ENCODE measurements around the gene TERT. TPM values are rescaled to one million over a fixed set of nuclear protein-coding genes. Genes with fewer than 3 reads are reported as not detected.

Gene TERT
- polyA plus RNA-seq, 2 of the 4 experiments (the other 2 are of a cell fraction), result 1.1 to 4.0 TPM

DNA sequence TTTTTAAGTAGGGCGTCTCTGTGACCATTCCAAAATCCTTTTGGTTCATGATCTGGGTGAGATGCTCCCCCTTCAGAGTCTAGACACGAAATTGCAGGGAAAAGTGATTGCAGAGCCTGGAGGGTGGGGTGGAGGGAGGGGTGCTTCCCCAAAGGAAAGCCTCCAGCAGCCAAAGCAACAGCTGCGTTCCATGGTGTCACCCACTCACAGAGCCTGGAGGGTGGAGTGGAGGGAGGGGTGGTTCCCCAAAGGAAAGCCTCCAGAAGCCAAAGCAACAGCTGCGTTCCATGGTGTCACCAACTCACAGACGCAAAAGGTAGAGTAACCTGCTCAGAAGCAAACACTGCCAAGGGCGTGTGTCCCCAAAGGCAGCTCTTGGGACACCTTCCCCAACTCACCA, 47.1 kb downstream of the TERT start:
- H3K4me2 ChIP-seq, result no peak overlapping the region
- ATAC-seq (no peak), FAIRE-seq (no peak), DNase-seq (ENCODE audit: low read depth in 1 of 2, low spot score in 1 of 2) (no peak)
- H3K4me1 ChIP-seq, result no peaks in the 10 kb centered on the region
- WGBS (ENCODE audit: missing lambda C conversion rate), result 43% methylated on average over 5 of the region's 6 CpGs
- no peak overlapping the region for H3K4me3 ChIP-seq
- H3K27ac ChIP-seq, result no peak overlapping the region
- CTCF ChIA-PET, result interaction anchor here (0.6 to 1.4 kb wide), 2 partner anchors 73 to 80 kb away, joined by 3 to 4 read pairs; no protein-coding TSS in a partner anchor
- H3K9me3 ChIP-seq, result no peaks in the 10 kb centered on the region
- no peak for TF ChIP-seq GATA3 (IDR thresholded peaks at IDR 0.05; ENCODE audit: borderline replicate concordance)
- POLR2A ChIA-PET, result no interaction called here

DNA sequence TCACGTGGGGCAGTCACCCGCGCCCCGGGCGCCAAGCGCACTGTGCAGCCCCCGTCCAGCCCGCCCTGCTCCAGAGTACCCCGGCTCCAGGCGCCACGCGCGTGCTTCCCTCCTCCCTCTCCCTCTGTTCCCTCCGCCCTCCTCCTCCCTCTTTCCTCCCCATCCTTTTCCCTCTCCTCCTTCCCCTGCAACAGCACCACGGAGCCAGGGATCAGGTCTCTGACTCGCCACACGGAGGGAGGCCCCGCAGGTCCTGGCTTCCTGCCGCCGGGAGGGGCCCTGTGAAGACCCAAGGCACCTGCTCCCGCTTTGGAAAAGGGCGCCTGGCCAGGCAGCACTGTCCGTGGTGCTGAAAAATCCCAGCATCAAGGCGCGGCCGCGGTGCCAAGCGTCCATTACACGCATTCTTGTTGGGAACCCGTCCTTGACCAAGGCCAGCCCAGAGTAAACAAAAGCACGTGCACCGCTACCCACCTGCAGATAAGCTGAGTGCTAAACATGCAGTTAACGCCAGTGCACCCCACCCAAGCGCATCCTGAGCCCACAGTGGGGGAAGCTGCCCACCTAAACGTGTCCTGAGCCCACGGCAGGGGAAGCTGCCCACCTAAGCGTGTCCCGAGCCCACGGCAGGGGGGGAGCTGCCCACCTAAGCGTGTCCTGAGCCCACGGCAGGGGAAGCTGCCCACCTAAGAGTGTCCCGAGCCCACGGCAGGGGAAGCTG, 48.0 kb downstream of the TERT start:
- Histone ChIP-seq H3K9me3 (no peaks in the 10 kb centered on the region), H3K4me2 (no peak overlapping the region), H3K4me3 (no peak overlapping the region), H3K4me1 (no peaks in the 10 kb centered on the region), H3K27ac (no peak overlapping the region)
- POLR2A ChIA-PET, result no interaction called here
- DNase-seq (ENCODE audit: low read depth in 1 of 2, low spot score in 1 of 2) (peak; percentile 26 to 49), ATAC-seq (peak; percentile 25 to 38; a peak in 4 of 6 replicates), FAIRE-seq (no peak)
- 16% methylated on average over 33 of the region's 43 CpGs for WGBS (ENCODE audit: missing lambda C conversion rate)
- TF ChIP-seq FOSB (CRISPR knock-in tag; IDR thresholded peaks at IDR 0.05) (no peak), ESRRA (IDR thresholded peaks at IDR 0.05; ENCODE audit: borderline replicate concordance, low read length) (no peak), PHF8 (IDR thresholded peaks at IDR 0.05; ENCODE audit: borderline replicate concordance, low read depth) (no peak), ZFP36 (IDR thresholded peaks at IDR 0.05; ENCODE audit: borderline replicate concordance, partially characterized antibody) (no peak), JUNB (IDR thresholded peaks at IDR 0.05) (no peak), CBX8 (IDR thresholded peaks at IDR 0.05) (no peak), HEYL (CRISPR knock-in tag; IDR thresholded peaks at IDR 0.05) (no peak), EHMT2 (IDR thresholded peaks at IDR 0.05; ENCODE audit: low read depth) (no peak; the same call in 1 of the 2 replicates), NR3C1 (IDR thresholded peaks at IDR 0.05) (no peak), MYC (IDR thresholded peaks at IDR 0.05; ENCODE audit: borderline replicate concordance, low read length) (no peak), TFCP2L1 (CRISPR knock-in tag; IDR thresholded peaks at IDR 0.05) (no peak), HOXB5 (CRISPR knock-in tag; IDR thresholded peaks at IDR 0.05) (0 out of 2 replicates have a peak, but pooled peaks have one; percentile 25), RAD21 (conservative IDR thresholded peaks at IDR 0.05 in 1 of 2, IDR thresholded peaks at IDR 0.05 in 1 of 2) (no peak), RARB (CRISPR knock-in tag; IDR thresholded peaks at IDR 0.05) (no peak)
- TF ChIP-seq, protein P1, sequence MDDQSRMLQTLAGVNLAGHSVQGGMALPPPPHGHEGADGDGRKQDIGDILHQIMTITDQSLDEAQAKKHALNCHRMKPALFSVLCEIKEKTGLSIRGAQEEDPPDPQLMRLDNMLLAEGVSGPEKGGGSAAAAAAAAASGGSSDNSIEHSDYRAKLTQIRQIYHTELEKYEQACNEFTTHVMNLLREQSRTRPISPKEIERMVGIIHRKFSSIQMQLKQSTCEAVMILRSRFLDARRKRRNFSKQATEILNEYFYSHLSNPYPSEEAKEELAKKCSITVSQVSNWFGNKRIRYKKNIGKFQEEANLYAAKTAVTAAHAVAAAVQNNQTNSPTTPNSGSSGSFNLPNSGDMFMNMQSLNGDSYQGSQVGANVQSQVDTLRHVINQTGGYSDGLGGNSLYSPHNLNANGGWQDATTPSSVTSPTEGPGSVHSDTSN (IDR thresholded peaks at IDR 0.05), result no peak
- TF ChIP-seq, protein P2, sequence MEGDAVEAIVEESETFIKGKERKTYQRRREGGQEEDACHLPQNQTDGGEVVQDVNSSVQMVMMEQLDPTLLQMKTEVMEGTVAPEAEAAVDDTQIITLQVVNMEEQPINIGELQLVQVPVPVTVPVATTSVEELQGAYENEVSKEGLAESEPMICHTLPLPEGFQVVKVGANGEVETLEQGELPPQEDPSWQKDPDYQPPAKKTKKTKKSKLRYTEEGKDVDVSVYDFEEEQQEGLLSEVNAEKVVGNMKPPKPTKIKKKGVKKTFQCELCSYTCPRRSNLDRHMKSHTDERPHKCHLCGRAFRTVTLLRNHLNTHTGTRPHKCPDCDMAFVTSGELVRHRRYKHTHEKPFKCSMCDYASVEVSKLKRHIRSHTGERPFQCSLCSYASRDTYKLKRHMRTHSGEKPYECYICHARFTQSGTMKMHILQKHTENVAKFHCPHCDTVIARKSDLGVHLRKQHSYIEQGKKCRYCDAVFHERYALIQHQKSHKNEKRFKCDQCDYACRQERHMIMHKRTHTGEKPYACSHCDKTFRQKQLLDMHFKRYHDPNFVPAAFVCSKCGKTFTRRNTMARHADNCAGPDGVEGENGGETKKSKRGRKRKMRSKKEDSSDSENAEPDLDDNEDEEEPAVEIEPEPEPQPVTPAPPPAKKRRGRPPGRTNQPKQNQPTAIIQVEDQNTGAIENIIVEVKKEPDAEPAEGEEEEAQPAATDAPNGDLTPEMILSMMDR (IDR thresholded peaks at IDR 0.05), result no peak
- TF ChIP-seq, protein P3, sequence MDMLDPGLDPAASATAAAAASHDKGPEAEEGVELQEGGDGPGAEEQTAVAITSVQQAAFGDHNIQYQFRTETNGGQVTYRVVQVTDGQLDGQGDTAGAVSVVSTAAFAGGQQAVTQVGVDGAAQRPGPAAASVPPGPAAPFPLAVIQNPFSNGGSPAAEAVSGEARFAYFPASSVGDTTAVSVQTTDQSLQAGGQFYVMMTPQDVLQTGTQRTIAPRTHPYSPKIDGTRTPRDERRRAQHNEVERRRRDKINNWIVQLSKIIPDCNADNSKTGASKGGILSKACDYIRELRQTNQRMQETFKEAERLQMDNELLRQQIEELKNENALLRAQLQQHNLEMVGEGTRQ (IDR thresholded peaks at IDR 0.05), result no peak
- TF ChIP-seq, protein P4, sequence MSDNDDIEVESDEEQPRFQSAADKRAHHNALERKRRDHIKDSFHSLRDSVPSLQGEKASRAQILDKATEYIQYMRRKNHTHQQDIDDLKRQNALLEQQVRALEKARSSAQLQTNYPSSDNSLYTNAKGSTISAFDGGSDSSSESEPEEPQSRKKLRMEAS (IDR thresholded peaks at IDR 0.05), result peak; percentile 26; the same call in 1 of the 2 replicates
- TF ChIP-seq, protein P5, sequence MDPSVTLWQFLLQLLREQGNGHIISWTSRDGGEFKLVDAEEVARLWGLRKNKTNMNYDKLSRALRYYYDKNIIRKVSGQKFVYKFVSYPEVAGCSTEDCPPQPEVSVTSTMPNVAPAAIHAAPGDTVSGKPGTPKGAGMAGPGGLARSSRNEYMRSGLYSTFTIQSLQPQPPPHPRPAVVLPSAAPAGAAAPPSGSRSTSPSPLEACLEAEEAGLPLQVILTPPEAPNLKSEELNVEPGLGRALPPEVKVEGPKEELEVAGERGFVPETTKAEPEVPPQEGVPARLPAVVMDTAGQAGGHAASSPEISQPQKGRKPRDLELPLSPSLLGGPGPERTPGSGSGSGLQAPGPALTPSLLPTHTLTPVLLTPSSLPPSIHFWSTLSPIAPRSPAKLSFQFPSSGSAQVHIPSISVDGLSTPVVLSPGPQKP (IDR thresholded peaks at IDR 0.05; ENCODE audit: low read depth, low read length), result no peak
- TF ChIP-seq, protein P6, sequence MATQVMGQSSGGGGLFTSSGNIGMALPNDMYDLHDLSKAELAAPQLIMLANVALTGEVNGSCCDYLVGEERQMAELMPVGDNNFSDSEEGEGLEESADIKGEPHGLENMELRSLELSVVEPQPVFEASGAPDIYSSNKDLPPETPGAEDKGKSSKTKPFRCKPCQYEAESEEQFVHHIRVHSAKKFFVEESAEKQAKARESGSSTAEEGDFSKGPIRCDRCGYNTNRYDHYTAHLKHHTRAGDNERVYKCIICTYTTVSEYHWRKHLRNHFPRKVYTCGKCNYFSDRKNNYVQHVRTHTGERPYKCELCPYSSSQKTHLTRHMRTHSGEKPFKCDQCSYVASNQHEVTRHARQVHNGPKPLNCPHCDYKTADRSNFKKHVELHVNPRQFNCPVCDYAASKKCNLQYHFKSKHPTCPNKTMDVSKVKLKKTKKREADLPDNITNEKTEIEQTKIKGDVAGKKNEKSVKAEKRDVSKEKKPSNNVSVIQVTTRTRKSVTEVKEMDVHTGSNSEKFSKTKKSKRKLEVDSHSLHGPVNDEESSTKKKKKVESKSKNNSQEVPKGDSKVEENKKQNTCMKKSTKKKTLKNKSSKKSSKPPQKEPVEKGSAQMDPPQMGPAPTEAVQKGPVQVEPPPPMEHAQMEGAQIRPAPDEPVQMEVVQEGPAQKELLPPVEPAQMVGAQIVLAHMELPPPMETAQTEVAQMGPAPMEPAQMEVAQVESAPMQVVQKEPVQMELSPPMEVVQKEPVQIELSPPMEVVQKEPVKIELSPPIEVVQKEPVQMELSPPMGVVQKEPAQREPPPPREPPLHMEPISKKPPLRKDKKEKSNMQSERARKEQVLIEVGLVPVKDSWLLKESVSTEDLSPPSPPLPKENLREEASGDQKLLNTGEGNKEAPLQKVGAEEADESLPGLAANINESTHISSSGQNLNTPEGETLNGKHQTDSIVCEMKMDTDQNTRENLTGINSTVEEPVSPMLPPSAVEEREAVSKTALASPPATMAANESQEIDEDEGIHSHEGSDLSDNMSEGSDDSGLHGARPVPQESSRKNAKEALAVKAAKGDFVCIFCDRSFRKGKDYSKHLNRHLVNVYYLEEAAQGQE (IDR thresholded peaks at IDR 0.05), result peak; percentile 96
- CTCF ChIA-PET, result interaction anchor here (1.4 kb wide), 1 partner anchor 73 kb away, joined by 4 read pairs; no protein-coding TSS in a partner anchor
